ENCODE data around the gene CD3G. TPM values are rescaled to one million over a fixed set of nuclear protein-coding genes. Genes with fewer than 3 reads are reported as not detected.

CD3G gene
- total RNA-seq, 1 donor from 2014 or later = 2.2 TPM

DNA sequence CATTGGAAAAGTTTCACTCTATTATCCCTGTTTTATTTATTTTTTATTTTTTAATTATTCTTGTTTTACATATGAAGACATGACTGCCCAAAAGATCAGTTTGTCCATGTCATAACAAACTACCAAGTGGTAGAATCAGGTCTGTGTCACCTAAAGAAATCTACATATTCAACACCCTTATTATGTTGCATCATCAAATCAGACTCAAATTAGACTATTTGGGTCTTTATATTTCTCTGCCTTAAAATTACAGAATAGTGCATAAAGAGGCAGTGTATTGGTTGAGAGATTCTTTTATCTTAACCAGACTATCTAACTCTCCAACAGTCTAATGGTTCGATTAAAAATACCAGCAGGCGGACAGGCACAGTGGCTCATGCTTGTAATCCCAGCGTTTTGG, 38.8 kb downstream of the CD3G start:
- intact Hi-C loops (cut with DNase I) = no loop called here
- H3K4me1 ChIP-seq = no peaks in the 10 kb centered on the region
- no peak for DNase-seq (ENCODE audit: extremely low spot score in 2 of 2)
- H3K27ac ChIP-seq = no peak overlapping the region
- H3K4me3 ChIP-seq = no peak overlapping the region
- H3K9me3 ChIP-seq = no peaks in the 10 kb centered on the region
- no peaks in the 10 kb centered on the region for H3K27me3 ChIP-seq
- TF ChIP-seq, protein P1, sequence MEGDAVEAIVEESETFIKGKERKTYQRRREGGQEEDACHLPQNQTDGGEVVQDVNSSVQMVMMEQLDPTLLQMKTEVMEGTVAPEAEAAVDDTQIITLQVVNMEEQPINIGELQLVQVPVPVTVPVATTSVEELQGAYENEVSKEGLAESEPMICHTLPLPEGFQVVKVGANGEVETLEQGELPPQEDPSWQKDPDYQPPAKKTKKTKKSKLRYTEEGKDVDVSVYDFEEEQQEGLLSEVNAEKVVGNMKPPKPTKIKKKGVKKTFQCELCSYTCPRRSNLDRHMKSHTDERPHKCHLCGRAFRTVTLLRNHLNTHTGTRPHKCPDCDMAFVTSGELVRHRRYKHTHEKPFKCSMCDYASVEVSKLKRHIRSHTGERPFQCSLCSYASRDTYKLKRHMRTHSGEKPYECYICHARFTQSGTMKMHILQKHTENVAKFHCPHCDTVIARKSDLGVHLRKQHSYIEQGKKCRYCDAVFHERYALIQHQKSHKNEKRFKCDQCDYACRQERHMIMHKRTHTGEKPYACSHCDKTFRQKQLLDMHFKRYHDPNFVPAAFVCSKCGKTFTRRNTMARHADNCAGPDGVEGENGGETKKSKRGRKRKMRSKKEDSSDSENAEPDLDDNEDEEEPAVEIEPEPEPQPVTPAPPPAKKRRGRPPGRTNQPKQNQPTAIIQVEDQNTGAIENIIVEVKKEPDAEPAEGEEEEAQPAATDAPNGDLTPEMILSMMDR (IDR thresholded peaks at IDR 0.05) = no peak
- no peak for TF ChIP-seq POLR2A (IDR thresholded peaks at IDR 0.05)
- TF ChIP-seq POLR2AphosphoS5 (IDR thresholded peaks at IDR 0.05; ENCODE audit: insufficient read depth in 1 of 2, low read depth in 1 of 2) = no peak
- peaks cover 3 to 97% of the 10 kb centered on the region in 2 donors for H3K36me3 ChIP-seq

DNA sequence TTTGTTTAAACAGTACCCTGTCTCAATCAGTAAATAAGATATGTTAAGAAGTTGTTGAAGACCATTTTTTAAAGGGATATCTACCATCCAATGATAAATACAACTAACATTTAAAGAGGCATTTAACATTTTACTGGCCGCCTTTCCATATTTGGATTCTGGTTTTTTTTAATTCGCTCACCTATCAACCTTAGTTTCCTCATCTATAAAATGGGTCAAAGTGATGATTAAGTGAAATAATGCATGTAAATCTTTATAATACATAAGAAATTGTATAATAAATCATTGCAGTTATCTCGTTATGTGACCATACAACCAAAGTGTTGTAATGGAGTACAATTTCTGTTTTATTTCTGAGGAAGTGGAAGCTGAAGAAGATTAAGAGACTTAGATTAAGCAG, 39.5 kb downstream of the CD3G start:
- TF ChIP-seq, protein P1 (IDR thresholded peaks at IDR 0.05) = no peak
- TF ChIP-seq POLR2AphosphoS5 (IDR thresholded peaks at IDR 0.05; ENCODE audit: insufficient read depth in 1 of 2, low read depth in 1 of 2) (no peak), POLR2A (IDR thresholded peaks at IDR 0.05) (no peak)
- Histone ChIP-seq H3K27me3 (no peaks in the 10 kb centered on the region), H3K9me3 (no peaks in the 10 kb centered on the region), H3K36me3 (peaks cover 3 to 96% of the 10 kb centered on the region in 2 donors), H3K4me1 (no peaks in the 10 kb centered on the region), H3K27ac (no peak overlapping the region), H3K4me3 (no peak overlapping the region)
- no peak for DNase-seq (ENCODE audit: extremely low spot score in 2 of 2)
- intact Hi-C loops (cut with DNase I) = no loop called here

DNA sequence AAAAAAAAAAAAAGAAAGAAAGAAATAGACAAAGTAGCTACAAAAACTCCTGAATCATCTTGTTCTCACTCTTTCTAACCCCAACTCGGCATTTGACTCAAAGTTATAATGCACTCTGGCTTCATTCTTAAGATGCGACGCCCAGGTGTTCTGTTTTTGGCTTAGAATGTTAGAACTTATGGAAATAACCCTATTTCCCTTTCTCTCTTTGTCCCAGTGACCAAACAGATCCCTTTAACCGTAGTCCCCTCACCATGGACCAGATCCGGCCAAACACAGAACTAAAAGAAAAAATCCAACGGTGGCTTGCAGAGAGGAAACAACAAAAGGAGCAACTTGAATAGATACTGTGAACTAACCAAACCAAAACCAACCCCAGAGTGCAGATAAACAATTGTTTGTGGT, 52.0 kb downstream of the CD3G start:
- peaks cover 5 to 57% of the 10 kb centered on the region in 2 donors for H3K36me3 ChIP-seq
- no peak for DNase-seq (ENCODE audit: extremely low spot score in 2 of 2)
- peaks cover 7% of the 10 kb centered on the region for H3K4me1 ChIP-seq
- no peak overlapping the region for H3K4me3 ChIP-seq
- no peak overlapping the region for H3K27ac ChIP-seq
- TF ChIP-seq, protein P1 (IDR thresholded peaks at IDR 0.05) = no peak
- no peak for TF ChIP-seq POLR2A (IDR thresholded peaks at IDR 0.05)
- TF ChIP-seq POLR2AphosphoS5 (IDR thresholded peaks at IDR 0.05; ENCODE audit: insufficient read depth in 1 of 2, low read depth in 1 of 2) = no peak
- no peaks in the 10 kb centered on the region for H3K27me3 ChIP-seq
- H3K9me3 ChIP-seq = no peaks in the 10 kb centered on the region
- intact Hi-C loops (cut with DNase I) = no loop called here

DNA sequence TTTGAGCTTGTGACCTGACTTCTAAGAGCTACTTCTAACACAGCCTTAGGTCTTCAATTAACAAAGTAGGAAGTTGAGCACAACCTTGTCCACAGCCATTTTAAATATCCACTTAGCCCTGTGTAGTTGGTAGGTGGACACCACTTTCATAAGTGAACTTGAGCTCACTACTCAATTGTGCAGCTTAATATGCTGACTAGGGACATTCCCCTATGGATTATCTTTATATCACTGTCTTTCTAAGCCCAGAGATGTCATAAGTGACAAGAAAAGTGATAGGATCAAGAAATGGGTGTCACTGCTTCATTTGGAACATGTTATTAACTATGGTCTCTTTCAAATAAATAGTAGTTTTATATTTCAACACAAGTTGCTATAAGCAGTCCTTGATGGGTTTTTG, 53.3 kb downstream of the CD3G start:
- peaks cover 5 to 47% of the 10 kb centered on the region in 2 donors for H3K36me3 ChIP-seq
- H3K27me3 ChIP-seq = no peaks in the 10 kb centered on the region
- TF ChIP-seq, protein P1 (IDR thresholded peaks at IDR 0.05) = no peak
- no peak for TF ChIP-seq POLR2AphosphoS5 (IDR thresholded peaks at IDR 0.05; ENCODE audit: insufficient read depth in 1 of 2, low read depth in 1 of 2)
- no peak for TF ChIP-seq POLR2A (IDR thresholded peaks at IDR 0.05)
- no peak overlapping the region for H3K27ac ChIP-seq
- no peak overlapping the region for H3K4me3 ChIP-seq
- DNase-seq (ENCODE audit: extremely low spot score in 2 of 2) = no peak
- no peaks in the 10 kb centered on the region for H3K9me3 ChIP-seq
- intact Hi-C loops (cut with DNase I) = no loop called here
- peaks cover 11% of the 10 kb centered on the region for H3K4me1 ChIP-seq

DNA sequence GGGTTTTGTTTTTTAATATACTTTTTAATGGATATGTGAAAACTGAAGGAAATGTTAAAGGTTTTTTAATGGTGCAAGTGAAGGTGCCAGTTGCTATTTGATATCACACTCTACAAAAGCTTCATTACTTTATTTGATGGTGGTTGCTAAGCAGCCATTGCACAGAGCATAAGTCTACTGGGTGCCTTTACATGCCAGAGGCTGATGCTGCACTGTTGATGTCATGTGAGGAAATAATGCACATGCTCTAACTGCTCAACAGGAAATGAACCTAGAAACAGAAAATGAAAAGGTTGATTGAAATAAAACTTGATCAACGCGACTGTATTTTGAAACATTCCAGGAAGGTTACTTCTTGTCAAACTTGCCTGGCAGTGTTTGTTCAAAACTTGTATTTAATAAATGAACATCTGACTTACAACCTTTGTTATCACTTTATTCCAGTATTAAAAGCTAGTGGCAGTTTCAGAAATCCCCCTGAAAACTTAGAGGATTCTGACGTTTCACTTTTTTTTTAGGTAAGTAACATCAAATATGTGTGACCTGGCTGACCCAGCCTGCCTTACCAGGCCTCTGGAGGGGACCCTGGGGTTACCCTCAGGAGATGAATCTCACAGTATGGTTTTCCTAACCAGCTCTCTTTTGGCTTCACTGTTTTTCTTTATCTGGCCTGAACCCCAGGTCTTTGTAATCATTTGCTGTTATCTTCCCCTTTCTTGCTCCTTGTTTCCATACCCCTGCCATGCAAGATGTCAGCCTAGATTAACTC, 54.8 kb downstream of the CD3G start:
- TF ChIP-seq, protein P1 (IDR thresholded peaks at IDR 0.05) = no peak
- no peak for TF ChIP-seq POLR2AphosphoS5 (IDR thresholded peaks at IDR 0.05; ENCODE audit: insufficient read depth in 1 of 2, low read depth in 1 of 2)
- no peak for TF ChIP-seq POLR2A (IDR thresholded peaks at IDR 0.05)
- Histone ChIP-seq H3K9me3 (no peaks in the 10 kb centered on the region), H3K27me3 (no peaks in the 10 kb centered on the region), H3K4me3 (no peak overlapping the region), H3K27ac (no peak overlapping the region), H3K36me3 (peaks cover 0 to 32% of the 10 kb centered on the region in 2 donors), H3K4me1 (peaks cover 26% of the 10 kb centered on the region)
- DNase-seq (ENCODE audit: extremely low spot score in 2 of 2) = no peak
- intact Hi-C loops (cut with DNase I) = no loop called here

All from vagina (tissue), 2 donors.